IPS-18c (cell line): ENCODE data around the gene CXCL1.

Experiments used
- H3K4me3 ChIP-seq: 2 replicates; pipeline ENCODE4 v1.7.0; 2013; ENCODE audit warnings: low read depth, mild to moderate bottlenecking, low read length, moderate library complexity; ENCODE audit not compliant: insufficient read depth
- H3K9me3 ChIP-seq: one replicate; pipeline ENCODE4 v1.6.1; 2013; ENCODE audit warnings: mild to moderate bottlenecking, low read length, moderate library complexity; ENCODE audit not compliant: control insufficient read depth, insufficient read depth

Gene CXCL1

GRCh38 chr4:73869130-73870055, at the start of gene CXCL1:
TSS of gene CXCL1 (plus strand) at chr4:73869393. CDS start at chr4:73869471, 78 bp downstream.
- H3K4me3 ChIP-seq: peak within 1 kb of the TSS; percentile 69
- no peaks in the 10 kb centered on the region for H3K9me3 ChIP-seq

- no peak overlapping the region for H3K4me3 ChIP-seq
- no peaks in the 10 kb centered on the region for H3K9me3 ChIP-seq
Observed at GRCh38 chr4:73821325-73821724, 47.9 kb upstream of the CXCL1 start.

- no peaks in the 10 kb centered on the region for H3K9me3 ChIP-seq
- H3K4me3 ChIP-seq: no peak overlapping the region
Observed at GRCh38 chr4:73822389-73822788, 46.8 kb upstream of the CXCL1 start.

GRCh38 chr4:73822812-73823504, 46.2 kb upstream of the CXCL1 start:
- Histone ChIP-seq H3K4me3 (no peak overlapping the region), H3K9me3 (no peaks in the 10 kb centered on the region)

- Histone ChIP-seq H3K9me3 (no peaks in the 10 kb centered on the region), H3K4me3 (no peak overlapping the region)
Observed at GRCh38 chr4:73823760-73824159, 45.4 kb upstream of the CXCL1 start.

- H3K4me3 ChIP-seq: no peak overlapping the region
- no peaks in the 10 kb centered on the region for H3K9me3 ChIP-seq
Observed at GRCh38 chr4:73828956-73829355, 40.2 kb upstream of the CXCL1 start.

GRCh38 chr4:73831569-73831968, 37.6 kb upstream of the CXCL1 start:
- Histone ChIP-seq H3K4me3 (no peak overlapping the region), H3K9me3 (no peaks in the 10 kb centered on the region)

- H3K4me3 ChIP-seq: no peak overlapping the region
- H3K9me3 ChIP-seq: no peaks in the 10 kb centered on the region
Observed at GRCh38 chr4:73832651-73833237, 36.4 kb upstream of the CXCL1 start.

- H3K9me3 ChIP-seq: no peaks in the 10 kb centered on the region
- peak within 1 kb of the TSS; percentile 56 for H3K4me3 ChIP-seq
Observed at GRCh38 chr4:73836373-73837279, 32.6 kb upstream of the CXCL1 start, which contains the start of gene CXCL6. TSS of gene CXCL6 (plus strand) at chr4:73836678. CDS start at chr4:73836751, 73 bp downstream.

GRCh38 chr4:73839071-73839470, 30.1 kb upstream of the CXCL1 start:
- no peaks in the 10 kb centered on the region for H3K9me3 ChIP-seq
- H3K4me3 ChIP-seq: no peak overlapping the region

GRCh38 chr4:73839715-73840114, 29.5 kb upstream of the CXCL1 start:
- Histone ChIP-seq H3K4me3 (no peak overlapping the region), H3K9me3 (no peaks in the 10 kb centered on the region)

GRCh38 chr4:73841243-73841925, 27.8 kb upstream of the CXCL1 start:
- H3K4me3 ChIP-seq: no peak overlapping the region
- no peaks in the 10 kb centered on the region for H3K9me3 ChIP-seq

GRCh38 chr4:73842696-73843095, 26.5 kb upstream of the CXCL1 start:
- Histone ChIP-seq H3K4me3 (no peak overlapping the region), H3K9me3 (no peaks in the 10 kb centered on the region)

GRCh38 chr4:73843369-73843768, 25.8 kb upstream of the CXCL1 start:
- no peaks in the 10 kb centered on the region for H3K9me3 ChIP-seq
- H3K4me3 ChIP-seq: no peak overlapping the region

- H3K4me3 ChIP-seq: no peak overlapping the region
- H3K9me3 ChIP-seq: no peaks in the 10 kb centered on the region
Observed at GRCh38 chr4:73844345-73844744, 24.8 kb upstream of the CXCL1 start.

- Histone ChIP-seq H3K9me3 (no peaks in the 10 kb centered on the region), H3K4me3 (no peak overlapping the region)
Observed at GRCh38 chr4:73844806-73845205, 24.4 kb upstream of the CXCL1 start.
